ENCODE measurements around the gene CAPN10.
"Not testable (repeated sequence)": the region's sequence is repeated elsewhere in the genome, so short reads cannot be mapped to it uniquely, and the experiment has no call there.

CAPN10 gene, protein sequence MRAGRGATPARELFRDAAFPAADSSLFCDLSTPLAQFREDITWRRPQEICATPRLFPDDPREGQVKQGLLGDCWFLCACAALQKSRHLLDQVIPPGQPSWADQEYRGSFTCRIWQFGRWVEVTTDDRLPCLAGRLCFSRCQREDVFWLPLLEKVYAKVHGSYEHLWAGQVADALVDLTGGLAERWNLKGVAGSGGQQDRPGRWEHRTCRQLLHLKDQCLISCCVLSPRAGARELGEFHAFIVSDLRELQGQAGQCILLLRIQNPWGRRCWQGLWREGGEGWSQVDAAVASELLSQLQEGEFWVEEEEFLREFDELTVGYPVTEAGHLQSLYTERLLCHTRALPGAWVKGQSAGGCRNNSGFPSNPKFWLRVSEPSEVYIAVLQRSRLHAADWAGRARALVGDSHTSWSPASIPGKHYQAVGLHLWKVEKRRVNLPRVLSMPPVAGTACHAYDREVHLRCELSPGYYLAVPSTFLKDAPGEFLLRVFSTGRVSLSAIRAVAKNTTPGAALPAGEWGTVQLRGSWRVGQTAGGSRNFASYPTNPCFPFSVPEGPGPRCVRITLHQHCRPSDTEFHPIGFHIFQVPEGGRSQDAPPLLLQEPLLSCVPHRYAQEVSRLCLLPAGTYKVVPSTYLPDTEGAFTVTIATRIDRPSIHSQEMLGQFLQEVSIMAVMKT

DNA sequence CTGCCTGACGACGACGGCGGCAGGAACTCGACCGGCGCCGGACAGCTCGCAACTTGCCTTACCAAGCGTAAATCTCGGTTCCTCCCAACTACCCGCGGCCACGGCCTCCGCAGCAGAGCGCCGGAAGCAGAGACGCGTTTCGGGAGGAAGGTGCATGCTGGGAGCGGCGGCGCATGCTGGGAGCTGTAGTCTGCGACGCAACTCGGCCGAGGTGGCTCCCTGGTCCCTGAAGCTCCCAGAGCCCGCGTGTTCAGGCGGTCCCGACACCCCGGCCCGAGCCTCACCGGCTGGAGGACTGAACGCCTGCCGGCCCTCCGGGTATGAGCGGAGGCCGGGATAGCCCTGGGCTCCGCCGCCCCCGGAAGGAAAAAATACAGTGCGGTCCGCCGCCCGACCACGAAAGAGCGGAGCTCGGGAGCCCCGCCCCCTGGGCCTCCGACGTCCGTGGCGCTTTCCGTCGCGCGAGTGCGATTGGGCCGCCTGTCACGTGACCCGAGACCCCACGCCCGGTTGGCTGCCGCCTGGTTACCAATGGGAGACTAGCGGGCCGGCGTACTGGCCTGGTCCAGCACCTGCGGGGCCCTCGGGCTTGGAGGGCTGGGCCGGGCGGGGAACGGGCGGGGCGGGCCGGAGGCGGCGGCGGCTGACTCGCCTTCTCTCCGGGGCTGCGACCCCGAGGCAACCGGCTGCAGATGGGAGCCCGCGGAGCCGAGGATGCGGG is at the start of gene CAPN10:
CAPN10 (plus strand) TSS at position 537 of the 721 bp plus-strand sequence; CDS start at position 715, 178 bp downstream.
- peak; percentile 97 for DNase-seq (ENCODE audit: low read depth)

DNA sequence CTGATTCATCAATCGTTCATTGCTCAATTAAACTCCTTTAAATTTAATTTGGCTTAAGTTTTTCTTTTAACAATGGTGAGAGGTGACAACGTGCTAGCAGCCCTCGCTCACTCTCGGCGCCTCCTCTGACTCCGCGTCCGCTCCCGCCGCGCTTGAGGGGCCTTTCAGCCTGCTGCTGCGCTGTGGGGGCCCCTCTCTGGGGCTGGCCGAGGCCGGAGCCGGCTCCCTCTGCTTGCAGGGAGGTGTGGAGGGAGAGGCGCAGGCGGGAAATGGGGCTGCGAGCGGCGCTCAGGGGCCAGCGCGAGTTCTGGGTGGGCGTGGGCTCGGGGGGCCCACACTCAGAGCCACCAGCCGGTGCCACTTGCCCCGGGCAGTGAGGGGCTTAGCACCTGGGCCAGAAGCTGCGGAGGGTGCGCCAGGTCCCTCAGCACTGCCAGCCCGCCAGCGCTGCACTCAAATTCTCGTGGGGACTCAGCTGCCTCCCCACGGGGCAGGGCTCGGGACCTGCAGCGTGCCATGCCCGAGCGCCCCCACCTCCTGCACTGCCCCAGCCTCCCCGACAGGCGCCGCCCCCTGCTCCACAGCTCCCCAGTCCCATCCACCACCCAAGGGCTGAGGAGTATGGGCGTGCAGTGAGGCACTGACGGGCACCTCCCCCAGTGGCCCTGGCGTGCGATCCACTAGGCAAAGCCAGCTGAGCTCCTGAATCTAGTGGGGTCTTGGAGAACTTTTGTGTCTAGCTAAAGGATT is 48.3 kb upstream of the CAPN10 start:
- DNase-seq (ENCODE audit: low read depth): no peak

DNA sequence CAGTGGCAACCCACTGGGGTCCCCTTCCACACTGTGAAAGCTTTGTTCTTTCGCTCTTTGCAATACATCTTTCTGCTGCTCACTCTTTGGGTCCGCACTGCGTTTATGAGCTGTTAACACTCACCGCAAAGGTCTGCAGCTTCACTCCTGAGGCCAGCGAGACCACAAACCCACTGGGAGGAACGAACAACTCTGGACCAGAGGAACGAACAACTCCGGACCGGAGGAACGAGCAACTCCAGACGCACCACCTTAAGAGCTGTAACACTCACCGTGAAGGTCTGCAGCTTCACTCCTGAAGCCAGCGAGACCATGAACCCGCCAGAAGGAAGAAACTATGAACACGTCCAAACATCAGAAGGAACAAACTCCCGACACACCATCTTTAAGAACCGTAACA is 47.4 kb upstream of the CAPN10 start:
- not testable (repeated sequence) for DNase-seq (ENCODE audit: low read depth)

DNA sequence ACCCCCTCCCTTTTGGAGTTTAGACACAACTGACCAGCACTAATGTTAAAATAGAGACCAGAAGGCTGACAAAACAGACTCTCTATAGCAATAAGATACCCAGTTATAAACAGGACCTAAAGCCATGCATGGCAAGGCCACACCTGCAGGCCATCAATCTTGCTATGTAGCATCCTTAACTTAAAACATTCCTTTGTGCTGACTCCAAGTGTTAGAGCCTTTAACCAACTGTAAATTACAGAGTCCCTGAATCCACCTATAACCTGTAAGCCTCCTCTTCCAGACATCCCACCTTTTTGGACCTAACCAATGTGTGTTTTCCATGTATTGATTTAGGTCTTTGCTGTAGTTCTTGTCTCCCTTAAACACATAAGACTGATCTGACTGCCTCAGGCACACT is 46.6 kb upstream of the CAPN10 start:
- no peak for DNase-seq (ENCODE audit: low read depth)

DNA sequence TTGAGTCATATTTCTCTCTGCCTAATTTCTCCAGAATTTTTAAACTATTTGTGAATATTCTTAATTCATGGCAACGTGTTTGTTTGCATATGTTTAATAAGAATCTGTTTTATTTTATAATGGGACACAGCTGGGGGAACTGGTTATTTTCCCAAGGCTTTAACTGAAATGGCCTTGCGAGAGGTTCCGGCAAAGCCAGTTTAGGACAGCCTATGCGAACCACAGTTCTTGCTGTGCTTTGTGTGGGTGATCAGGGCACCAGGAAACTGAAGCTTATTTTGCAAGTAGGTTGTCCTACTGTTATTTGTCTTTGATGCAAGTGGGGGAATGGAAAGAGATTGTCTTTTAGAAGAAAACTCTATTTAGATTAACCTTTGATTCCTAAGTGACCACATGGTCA is 35.2 kb upstream of the CAPN10 start:
- DNase-seq (ENCODE audit: low read depth): no peak

DNA sequence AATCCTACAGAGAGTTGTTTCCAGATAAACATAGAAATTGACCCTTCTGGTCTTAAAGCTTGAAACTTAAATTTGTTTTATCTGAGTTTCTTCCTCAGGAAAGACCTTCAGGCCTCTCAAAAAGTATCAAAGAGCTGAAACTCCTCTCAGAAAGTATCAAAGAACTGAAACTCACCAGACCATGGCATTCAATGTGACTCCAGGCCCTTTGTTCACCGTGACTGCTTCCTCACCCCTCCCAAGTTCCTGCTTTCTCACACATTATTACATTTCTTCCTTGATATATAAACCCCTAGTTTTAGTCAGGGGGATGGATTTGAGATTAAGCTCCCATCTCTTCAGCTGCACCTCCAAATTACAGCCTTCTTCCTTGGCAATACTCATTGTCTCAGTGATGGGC is 34.7 kb upstream of the CAPN10 start:
- no peak for DNase-seq (ENCODE audit: low read depth)

DNA sequence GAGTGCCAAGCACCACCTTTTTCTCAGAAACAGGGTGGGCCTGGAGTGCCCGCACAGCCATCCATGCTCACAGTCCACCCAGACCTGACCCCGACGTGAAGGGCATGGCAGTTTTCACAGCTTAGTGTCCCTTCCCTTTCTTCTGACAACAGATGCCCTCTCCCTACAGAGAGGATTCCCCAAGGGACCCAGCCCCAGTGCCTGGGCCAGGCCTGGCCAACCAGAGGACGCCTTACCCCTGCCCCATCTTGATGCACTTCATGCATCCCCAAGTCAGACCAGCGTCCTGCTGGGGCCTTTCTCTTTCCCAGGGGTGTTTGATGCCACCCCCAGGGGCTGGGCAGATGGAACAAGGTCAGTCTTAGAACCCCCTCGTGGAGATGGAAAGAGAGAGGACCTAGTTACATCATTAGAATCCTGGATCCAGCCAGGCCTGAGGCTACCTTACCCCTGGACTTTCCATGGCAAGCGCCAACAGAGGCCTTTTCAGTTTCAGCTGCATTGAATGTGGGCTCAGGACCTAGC is 32.5 kb upstream of the CAPN10 start:
- DNase-seq (ENCODE audit: low read depth): no peak

DNA sequence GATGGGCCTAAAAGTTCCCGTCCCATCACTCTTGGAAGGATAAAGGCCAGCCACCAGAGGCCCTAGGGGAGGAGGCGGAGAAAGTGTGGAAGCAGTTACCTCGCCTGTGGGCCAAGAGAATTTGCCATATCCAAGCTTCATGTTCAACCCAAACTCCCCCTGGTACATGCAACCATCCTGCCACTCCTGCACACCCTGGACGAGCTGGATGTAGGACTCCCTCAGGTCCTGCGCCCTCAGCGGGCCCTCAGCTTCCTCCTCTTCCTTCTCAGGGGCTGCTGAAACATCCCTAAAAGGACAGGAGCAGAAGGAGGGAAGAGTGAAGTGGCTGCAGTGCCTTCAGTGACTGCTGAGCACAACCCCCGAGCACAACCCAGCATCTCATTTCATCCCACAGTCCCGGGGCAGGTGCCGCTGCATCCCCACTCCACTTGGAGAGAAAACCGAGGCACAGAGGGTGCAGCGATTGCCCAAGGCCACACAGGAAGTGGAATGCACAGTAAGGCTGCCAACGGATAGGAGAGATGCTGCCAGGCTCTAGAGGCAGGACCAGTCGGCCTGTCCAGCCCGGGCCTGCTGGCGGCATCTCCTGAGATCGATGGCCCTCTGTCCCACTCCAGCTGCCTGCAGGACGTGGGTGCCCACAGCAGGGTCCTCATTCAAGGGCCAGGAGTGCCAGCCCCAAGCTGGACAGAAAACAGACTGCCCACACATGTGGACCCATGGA is 31.6 kb upstream of the CAPN10 start:
- DNase-seq (ENCODE audit: low read depth): no peak

DNA sequence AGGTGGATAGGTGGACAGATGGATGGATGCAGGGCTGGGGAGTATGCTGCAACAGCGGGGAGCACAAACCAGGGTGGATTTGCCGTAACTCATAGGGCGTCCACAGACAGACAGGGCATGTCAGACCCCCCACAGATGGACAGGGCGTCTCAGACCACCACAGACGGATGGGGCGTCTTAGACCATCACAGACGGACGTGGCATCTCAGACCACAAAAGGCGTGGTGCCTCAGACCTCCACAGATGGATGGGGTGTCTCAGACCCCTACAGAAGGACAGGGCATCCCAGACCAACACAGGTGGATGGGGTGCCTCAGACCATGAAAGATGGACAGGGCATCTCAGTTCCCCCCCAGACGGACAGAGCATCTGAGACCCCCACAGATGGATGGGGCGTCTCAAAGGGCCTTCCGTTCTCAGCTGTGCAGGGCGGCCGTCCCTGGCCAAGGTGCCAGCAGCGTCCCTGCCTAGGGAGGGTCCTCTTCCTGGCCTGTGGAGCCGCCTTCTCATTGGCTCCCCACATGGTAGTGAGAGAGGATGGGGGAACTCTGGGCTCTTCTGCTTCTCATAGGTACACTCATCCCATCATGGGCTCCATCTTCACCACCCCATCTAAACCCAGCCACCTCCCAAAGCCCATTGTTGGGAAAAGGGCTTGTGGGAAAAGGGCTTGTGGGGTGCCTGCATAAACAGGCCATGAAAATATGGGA is 30.8 kb upstream of the CAPN10 start:
- no peak for DNase-seq (ENCODE audit: low read depth)

DNA sequence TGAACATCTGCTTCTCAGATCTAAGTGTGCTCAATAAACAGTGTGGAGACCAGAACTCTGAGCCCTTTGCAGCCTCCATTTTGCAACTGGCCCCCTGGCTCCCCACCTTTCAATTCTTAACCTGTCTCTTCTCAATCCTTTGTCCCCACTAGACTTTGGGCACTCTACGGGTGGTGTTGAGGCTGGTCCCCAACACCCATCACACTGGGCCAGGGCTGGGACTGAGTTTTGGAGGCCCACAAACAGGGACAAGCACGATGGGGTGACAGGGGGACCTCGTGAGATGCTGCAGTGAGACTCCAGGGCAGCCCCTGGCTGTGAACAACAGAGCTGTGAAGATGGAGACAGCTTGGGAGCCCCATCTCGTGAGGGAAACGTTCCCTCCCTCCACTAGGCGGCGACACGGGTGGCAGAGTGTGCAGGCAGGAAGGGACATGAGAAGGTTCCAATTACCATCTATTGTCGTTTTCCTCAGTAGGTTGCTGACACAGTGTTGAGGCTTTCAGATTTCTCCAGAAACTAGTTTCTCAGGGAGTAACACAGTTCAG is 29.9 kb upstream of the CAPN10 start:
- DNase-seq (ENCODE audit: low read depth): peak; percentile 58

DNA sequence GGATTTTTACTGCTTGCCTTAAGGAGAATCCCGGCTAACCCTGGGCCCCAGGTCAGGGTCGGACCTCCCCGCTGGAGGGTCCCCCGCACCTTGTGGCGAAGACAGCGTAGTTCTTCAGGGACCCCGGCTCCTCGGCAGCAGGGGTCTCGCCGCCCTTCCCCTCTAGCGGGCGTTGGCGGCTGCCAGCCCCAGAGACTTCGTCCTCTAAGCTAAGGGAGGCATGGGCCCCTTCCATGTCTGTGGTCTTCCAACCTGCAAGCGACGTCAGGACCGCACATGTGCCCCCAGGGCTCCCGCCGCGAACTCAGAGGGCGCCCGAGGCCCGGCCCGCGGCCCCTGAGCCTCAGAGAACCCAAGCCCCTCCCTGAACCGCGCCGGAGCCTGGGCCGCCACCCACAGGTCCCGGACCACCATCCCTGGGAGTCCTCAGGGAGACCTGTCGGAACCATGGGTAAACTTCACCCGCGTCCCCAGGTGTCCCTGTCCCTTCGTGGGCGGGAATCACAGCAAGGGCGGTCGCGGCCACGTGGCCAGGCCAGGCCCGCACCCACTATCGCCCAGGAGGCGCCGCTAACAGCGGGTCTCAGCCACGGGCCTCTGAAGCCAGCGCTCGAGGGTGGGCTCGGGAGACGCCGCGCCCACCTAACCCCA is 29.3 kb upstream of the CAPN10 start:
- DNase-seq (ENCODE audit: low read depth): no peak

DNA sequence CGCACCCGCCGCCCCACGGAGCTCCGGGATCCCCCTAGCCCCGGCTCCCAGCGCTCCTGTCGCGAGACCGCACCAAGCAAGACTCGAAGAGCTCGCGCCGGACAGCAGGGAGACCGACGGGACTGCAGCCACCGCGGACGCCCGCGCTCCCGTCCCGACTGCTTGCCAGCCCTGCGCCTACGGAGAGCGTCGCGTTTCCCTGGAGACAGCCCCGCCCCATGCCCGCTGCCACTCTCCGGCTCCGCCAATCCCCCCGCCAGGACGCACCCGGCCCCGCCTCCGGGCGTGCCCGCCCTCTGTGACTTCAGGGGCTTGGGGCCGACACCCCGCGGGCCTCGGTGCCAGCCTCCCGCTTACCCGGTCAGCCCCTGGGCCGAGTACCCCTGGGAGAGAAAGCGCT is 28.7 kb upstream of the CAPN10 start, which contains the start of gene ANKMY1:
ANKMY1 (minus strand) TSS at position 181 of the 400 bp plus-strand sequence. CDS start 653 bp downstream, outside the sequence.
- peak; percentile 81 for DNase-seq (ENCODE audit: low read depth)

DNA sequence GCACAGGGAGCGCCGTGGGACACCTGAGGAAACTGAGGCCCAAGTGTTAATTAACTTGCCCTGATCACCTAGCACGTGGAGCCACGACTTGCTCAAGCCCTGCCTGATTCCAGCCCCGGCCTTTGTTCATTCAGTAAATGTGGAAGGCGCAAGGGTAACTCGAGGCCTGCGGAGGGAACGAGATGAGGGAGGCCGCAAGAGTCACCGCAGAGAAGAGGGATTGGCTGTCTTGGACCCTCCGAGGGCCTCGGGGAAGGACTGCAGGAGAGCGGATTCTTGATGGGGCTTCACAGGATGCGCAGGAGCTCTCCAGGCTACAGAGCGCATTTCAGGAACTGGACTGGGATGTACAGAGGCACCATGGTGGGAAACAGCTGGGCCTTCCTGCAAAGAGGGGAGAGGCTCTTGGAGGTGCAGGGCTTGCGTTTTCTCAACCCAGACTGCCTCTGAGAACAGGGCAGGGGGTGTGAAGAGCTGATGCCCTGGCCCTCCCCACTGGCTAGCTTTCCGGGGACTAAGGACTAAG is 28.2 kb upstream of the CAPN10 start:
- DNase-seq (ENCODE audit: low read depth): no peak

DNA sequence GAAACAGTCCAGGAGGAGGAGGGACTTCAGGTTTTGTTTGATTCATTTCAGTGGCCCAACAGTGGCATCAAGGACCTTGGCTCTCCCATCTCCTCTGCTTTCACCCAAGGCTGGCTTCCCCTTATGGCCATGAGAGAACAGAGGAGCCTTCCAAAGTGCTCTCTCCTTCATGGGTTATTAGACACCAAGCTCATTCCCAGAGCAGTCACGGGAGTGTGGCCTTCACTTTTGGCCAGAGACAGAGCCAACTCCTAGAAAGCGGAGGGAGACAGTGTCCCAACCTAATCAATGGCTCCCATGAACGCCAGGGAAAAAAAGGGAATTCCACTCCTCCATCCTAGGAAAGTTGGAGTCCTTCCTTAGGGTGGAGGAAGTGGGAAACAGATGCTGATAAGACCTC is 27.2 kb upstream of the CAPN10 start:
- no peak for DNase-seq (ENCODE audit: low read depth)

DNA sequence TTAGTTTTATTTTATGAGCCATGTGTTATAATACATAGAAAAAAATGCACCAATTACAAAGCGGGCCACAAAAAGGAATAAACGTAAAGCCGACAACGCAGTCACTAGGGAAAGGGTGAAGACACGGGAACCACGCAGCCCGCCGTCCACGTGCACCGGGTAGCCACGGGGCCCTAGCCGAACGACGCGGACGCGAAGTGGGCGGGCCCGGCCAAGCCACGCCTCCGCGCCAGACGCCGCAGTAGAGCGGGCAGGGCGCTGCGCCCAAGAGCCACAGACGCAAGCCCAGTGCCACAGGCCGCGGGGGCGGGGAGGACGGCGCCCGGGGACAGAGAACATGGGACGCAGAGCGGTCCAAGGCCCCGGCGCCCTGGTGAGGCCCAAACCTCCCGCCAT is 26.5 kb upstream of the CAPN10 start, which contains the start of gene DUSP28:
DUSP28 (plus strand) TSS at position 274 of the 396 bp plus-strand sequence. CDS start 328 bp downstream, outside the sequence.
- DNase-seq (ENCODE audit: low read depth): peak; percentile 88

DNA sequence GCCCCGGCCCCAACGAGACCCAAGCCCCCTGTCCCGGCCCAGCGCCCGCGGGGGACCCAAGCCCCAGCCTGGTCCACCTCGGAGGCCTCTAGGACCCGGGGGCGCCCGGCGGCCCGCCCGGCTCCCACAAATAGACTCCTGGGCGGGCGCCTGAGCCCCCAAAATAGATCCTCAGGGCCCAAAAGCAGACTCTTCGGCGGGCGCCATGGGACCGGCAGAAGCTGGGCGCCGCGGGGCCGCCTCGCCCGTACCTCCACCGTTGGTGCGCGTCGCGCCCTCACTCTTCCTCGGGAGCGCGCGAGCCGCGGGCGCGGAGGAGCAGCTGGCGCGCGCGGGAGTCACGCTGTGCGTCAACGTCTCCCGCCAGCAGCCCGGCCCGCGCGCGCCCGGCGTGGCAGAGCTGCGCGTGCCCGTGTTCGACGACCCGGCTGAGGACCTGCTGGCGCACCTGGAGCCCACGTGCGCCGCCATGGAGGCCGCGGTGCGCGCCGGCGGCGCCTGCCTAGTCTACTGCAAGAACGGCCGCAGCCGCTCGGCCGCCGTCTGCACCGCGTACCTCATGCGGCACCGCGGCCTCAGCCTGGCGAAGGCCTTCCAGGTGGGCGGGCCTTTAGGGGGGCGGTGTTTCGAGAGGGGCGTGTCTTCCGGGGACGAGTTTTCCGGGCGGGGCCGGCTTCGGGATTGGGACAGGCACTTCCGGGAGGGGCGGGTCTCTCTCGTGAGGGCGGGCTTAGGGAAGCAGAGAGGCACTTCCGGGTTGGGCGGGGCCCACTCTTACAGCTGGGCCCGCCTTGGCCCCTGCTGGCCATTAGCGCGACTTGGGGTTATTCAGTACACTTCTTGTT is 25.8 kb upstream of the CAPN10 start:
- peak; percentile 99 for DNase-seq (ENCODE audit: low read depth)

DNA sequence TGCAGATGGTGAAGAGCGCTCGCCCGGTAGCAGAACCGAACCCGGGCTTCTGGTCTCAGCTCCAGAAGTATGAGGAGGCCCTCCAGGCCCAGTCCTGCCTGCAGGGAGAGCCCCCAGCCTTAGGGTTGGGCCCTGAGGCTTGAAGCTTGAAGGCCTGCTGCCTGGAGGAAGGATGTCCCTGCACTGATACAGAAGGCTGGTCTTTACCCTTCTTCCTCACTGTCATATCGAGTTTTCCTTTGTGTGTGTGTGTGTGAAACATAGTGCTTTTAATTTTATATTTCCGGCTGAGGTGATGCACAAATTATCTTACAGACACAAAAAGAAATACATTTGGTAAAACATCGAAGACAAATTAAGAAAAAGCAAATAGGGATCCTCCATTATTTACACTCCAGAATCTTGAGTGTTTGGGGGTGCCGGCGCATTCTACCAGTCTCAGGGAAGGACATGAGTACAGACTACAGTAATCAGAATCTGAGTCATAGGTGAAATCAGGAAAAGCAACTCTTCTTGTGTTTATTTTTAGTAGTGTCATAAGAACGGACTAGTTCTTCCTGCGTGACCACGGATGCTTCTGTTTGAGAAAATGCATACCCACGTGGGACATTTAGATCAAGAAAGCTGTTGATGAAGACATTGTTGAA is 25.1 kb upstream of the CAPN10 start:
- peak; percentile 87 for DNase-seq (ENCODE audit: low read depth)

DNA sequence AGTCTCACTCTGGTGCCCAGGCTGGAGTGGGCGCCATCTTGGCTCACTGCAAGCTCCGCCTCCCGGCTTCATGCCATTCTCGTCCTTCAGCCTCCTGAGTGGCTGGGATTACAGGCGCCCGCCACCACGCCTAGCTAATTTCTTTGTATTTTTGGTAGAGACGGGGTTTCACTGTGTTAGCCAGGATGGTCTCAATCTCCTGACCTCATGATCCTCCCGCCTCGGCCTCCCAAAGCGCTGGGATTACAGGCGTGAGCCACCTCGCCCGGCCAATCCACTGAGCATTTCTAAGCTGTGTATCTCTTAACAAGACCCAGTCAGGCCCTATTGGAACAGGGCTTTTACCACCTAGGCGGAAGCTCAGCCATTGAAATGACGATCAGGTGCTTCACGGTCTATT is 23.3 kb upstream of the CAPN10 start:
- DNase-seq (ENCODE audit: low read depth): not testable (repeated sequence)

Data from ELR (cell line).